GM19455 (cell line): ENCODE results near the gene FBXL22.
A peak's percentile ranks its signal among the peaks of the same experiment; 100 is the strongest.
"Not testable (repeated sequence)": the region's sequence is repeated elsewhere in the genome, so short reads cannot be mapped to it uniquely, and the experiment has no call there.

ENCODE experiments used
- ATAC-seq: cut with Tn5 transposase; IDR thresholded peaks from one replicate; pipeline ENCODE4 v1.9.1; 2021; ENCODE audit not compliant: unreplicated experiment

The FBXL22 gene

GRCh38 chr15:63611177-63611576 is 14.0 kb downstream of the FBXL22 start:
- ATAC-seq: no peak

- no peak for ATAC-seq
Observed at GRCh38 chr15:63612300-63612699, 15.1 kb downstream of the FBXL22 start.

GRCh38 chr15:63615935-63616334 is 18.7 kb downstream of the FBXL22 start:
- ATAC-seq: no peak

- not testable (repeated sequence) for ATAC-seq
Observed at GRCh38 chr15:63617147-63617546, 20.0 kb downstream of the FBXL22 start.

GRCh38 chr15:63617627-63618026 is 20.4 kb downstream of the FBXL22 start:
- ATAC-seq: not testable (repeated sequence)

GRCh38 chr15:63620760-63621159 is 23.6 kb downstream of the FBXL22 start:
- not testable (repeated sequence) for ATAC-seq

- no peak for ATAC-seq
Observed at GRCh38 chr15:63623232-63623969, 26.2 kb downstream of the FBXL22 start.

GRCh38 chr15:63626955-63627354 is 29.8 kb downstream of the FBXL22 start:
- ATAC-seq: peak; percentile 57

GRCh38 chr15:63628123-63628822 is 31.1 kb downstream of the FBXL22 start:
- no peak for ATAC-seq

- ATAC-seq: no peak
Observed at GRCh38 chr15:63630036-63630751, 33.0 kb downstream of the FBXL22 start.

GRCh38 chr15:63633312-63633711 is 36.1 kb downstream of the FBXL22 start:
- ATAC-seq: no peak

- ATAC-seq: no peak
Observed at GRCh38 chr15:63634154-63634553, 37.0 kb downstream of the FBXL22 start.

- ATAC-seq: no peak
Observed at GRCh38 chr15:63636518-63637061, 39.4 kb downstream of the FBXL22 start.

- no peak for ATAC-seq
Observed at GRCh38 chr15:63638839-63639238, 41.7 kb downstream of the FBXL22 start.

GRCh38 chr15:63640146-63640545 is 43.0 kb downstream of the FBXL22 start:
- no peak for ATAC-seq
